HepG2 (cell line): ENCODE measurements around the gene CLIC6.

ENCODE experiments used
- FOSL1 ChIP-seq: sonication (generic); formaldehyde crosslinking; IDR thresholded peaks from 2 replicates; pipeline ENCODE4 v1.9.0; 2021; ENCODE audit warnings: missing genetic modification reagents, borderline replicate concordance
- HINFP ChIP-seq: sonication (generic); formaldehyde crosslinking; IDR thresholded peaks from 2 replicates; pipeline ENCODE4 v1.4.0; 2020; ENCODE audit warnings: low read depth, mild to moderate bottlenecking, missing genetic modification reagents
- MAX ChIP-seq: IDR thresholded peaks from 2 replicates; pipeline ENCODE4 v1.6.1; 2012; ENCODE audit warnings: inconsistent platforms
- MXI1 ChIP-seq: IDR thresholded peaks from 3 replicates; pipeline ENCODE4 v1.6.1; 2012; ENCODE audit warnings: low read depth, low read length, inconsistent platforms, borderline replicate concordance
- SNAPC2 ChIP-seq: sonication (generic); formaldehyde crosslinking; IDR thresholded peaks from 2 replicates; pipeline ENCODE4 v1.8.1; 2022; ENCODE audit warnings: mild to moderate bottlenecking, missing genetic modification reagents
- U2AF2 ChIP-seq: fragments of 200-400 bp; formaldehyde crosslinking; IDR thresholded peaks from 2 replicates; pipeline ENCODE4 v1.6.1; 2017; ENCODE audit warnings: low read depth, mild to moderate bottlenecking, low read length
- ZBTB33 ChIP-seq: sonication (generic); formaldehyde crosslinking; IDR thresholded peaks from 2 replicates; pipeline ENCODE4 v1.4.0; 2020; ENCODE audit warnings: missing genetic modification reagents
- ZNF24 ChIP-seq: fragments of 450-650 bp; IDR thresholded peaks from 2 replicates; pipeline ENCODE4 v1.6.1; 2017; ENCODE audit warnings: antibody characterized with exemption, mild to moderate bottlenecking

GRCh38 chr21:34715518-34715917 is 46.7 kb downstream of the CLIC6 start:
- TF ChIP-seq MXI1 (no peak), ZBTB33 (CRISPR knock-in tag) (no peak), FOSL1 (CRISPR knock-in tag) (no peak), HINFP (CRISPR knock-in tag) (no peak), ZNF24 (no peak), MAX (no peak), U2AF2 (no peak), SNAPC2 (CRISPR knock-in tag) (no peak)
